Upper lobe of left lung (tissue), 4 donors: Measurements from ENCODE around the gene CHCHD4.

ENCODE experiments used
- CTCF ChIP-seq, 6 experiments: fragments of 450-650 bp in 4 of 6; fragments of 200-600 bp in 2 of 6; sonication (generic) in 2 of 6; IDR thresholded peaks; one replicate each; pipeline ENCODE4 v1.5.1; 2016 to 2019; ENCODE audit warnings: antibody characterized with exemption in 6 of 6
- EP300 ChIP-seq, 4 donors: sonication (generic); formaldehyde crosslinking; IDR thresholded peaks; one replicate each; pipeline ENCODE4 v1.5.1; 2017; ENCODE audit warnings: antibody characterized with exemption in 4 of 4, control low read depth in 2 of 4
- POLR2A ChIP-seq, 4 donors: fragments of 450-650 bp; IDR thresholded peaks; one replicate each; pipeline ENCODE4 v1.5.1; 2016 to 2017; ENCODE audit warnings: antibody characterized with exemption in 4 of 4, mild to moderate bottlenecking in 2 of 4

GRCh38 chr3:14120111-14120920 lies 4.4 kb downstream of the CHCHD4 start:
- TF ChIP-seq CTCF (IDR thresholded peaks at IDR 0.05) = no peak
- TF ChIP-seq EP300 (IDR thresholded peaks at IDR 0.05) = no peak
- TF ChIP-seq POLR2A (IDR thresholded peaks at IDR 0.05) = no peak
